ENCODE measurements around the gene KYAT1. TPM values are rescaled to one million over a fixed set of nuclear protein-coding genes. Genes with fewer than 3 reads are reported as not detected.
A peak's percentile ranks its signal among the peaks of the same experiment; 100 is the strongest.

The KYAT1 gene
- polyA plus RNA-seq, 1 donor (not counting 4 experiments of a cell fraction or from before 2014, with no cell fraction given) = 10.9 TPM

GRCh38 chr9:128916745-128917144 lies 35.0 kb upstream of the KYAT1 start:
- Histone ChIP-seq H3K9me3 (ENCODE audit: control insufficient read depth, low read depth, low read length) (no peaks in the 10 kb centered on the region), H3K27ac (ENCODE audit: control insufficient read depth, insufficient read depth, low read length) (peak overlapping the region; percentile 56), H3K4me3 (ENCODE audit: control insufficient read depth in 2 of 3, extremely low read depth in 1 of 3, insufficient read depth in 2 of 3, low read depth in 1 of 3, low read length in 3 of 3) (no peak overlapping the region), H3K9me1 (ENCODE audit: control insufficient read depth, extremely low read depth, insufficient read depth, low read length) (peaks cover under 1% of the 10 kb centered on the region), H3K36me3 (ENCODE audit: control insufficient read depth in 2 of 2, extremely low read depth in 1 of 2, insufficient read depth in 2 of 2, low read length in 2 of 2) (peaks cover 25 to 61% of the 10 kb centered on the region in 2 experiments), H3K4me1 (ENCODE audit: control insufficient read depth, extremely low read depth, insufficient read depth, low read length) (peaks cover 72% of the 10 kb centered on the region), H3K4me2 (ENCODE audit: control insufficient read depth, extremely low read depth, insufficient read depth, low read depth, low read length) (no peak overlapping the region), H3K27me3 (ENCODE audit: control insufficient read depth, extremely low read depth, insufficient read depth, low read length) (no peaks in the 10 kb centered on the region), H3K79me2 (ENCODE audit: control insufficient read depth, insufficient read depth, low read length) (peaks cover 34% of the 10 kb centered on the region), H2AFZ (ENCODE audit: control insufficient read depth, low read length) (no peak overlapping the region), H4K20me1 (ENCODE audit: control insufficient read depth, extremely low read depth, insufficient read depth, low read length) (no peaks in the 10 kb centered on the region), H3K9ac (ENCODE audit: control insufficient read depth, extremely low read depth, insufficient read depth, low read length) (peak overlapping the region; percentile 44)
- FAIRE-seq (no peak), DNase-seq (ENCODE audit: low read depth, low spot score) (no peak)
- TF ChIP-seq CTCF (optimal IDR thresholded peaks at IDR 0.05 in 1 of 3, IDR thresholded peaks at IDR 0.05 in 1 of 3, conservative IDR thresholded peaks at IDR 0.05 in 1 of 3; ENCODE audit: extremely low read depth in 1 of 3, insufficient read depth in 2 of 3, low read length in 3 of 3) (no peak), EZH2 (IDR thresholded peaks at IDR 0.05; ENCODE audit: low read length) (no peak)
- dilution Hi-C loops (cut with MboI; ENCODE audit: extremely low pct_ligation_motif_present, low sequenced_read_pairs) = no loop called here

GRCh38 chr9:128916204-128916603 lies 34.5 kb upstream of the KYAT1 start:
- dilution Hi-C loops (cut with MboI; ENCODE audit: extremely low pct_ligation_motif_present, low sequenced_read_pairs) = no loop called here
- peak overlapping the region; percentile 56 for H3K27ac ChIP-seq (ENCODE audit: control insufficient read depth, insufficient read depth, low read length)
- H3K79me2 ChIP-seq (ENCODE audit: control insufficient read depth, insufficient read depth, low read length) = peaks cover 34% of the 10 kb centered on the region
- H4K20me1 ChIP-seq (ENCODE audit: control insufficient read depth, extremely low read depth, insufficient read depth, low read length) = no peaks in the 10 kb centered on the region
- no peaks in the 10 kb centered on the region for H3K9me3 ChIP-seq (ENCODE audit: control insufficient read depth, low read depth, low read length)
- H3K4me2 ChIP-seq (ENCODE audit: control insufficient read depth, extremely low read depth, insufficient read depth, low read depth, low read length) = no peak overlapping the region
- peak overlapping the region; percentile 44 for H3K9ac ChIP-seq (ENCODE audit: control insufficient read depth, extremely low read depth, insufficient read depth, low read length)
- DNase-seq (ENCODE audit: low read depth, low spot score) = no peak
- H3K4me3 ChIP-seq (ENCODE audit: control insufficient read depth in 2 of 3, extremely low read depth in 1 of 3, insufficient read depth in 2 of 3, low read depth in 1 of 3, low read length in 3 of 3) = no peak overlapping the region
- H3K27me3 ChIP-seq (ENCODE audit: control insufficient read depth, extremely low read depth, insufficient read depth, low read length) = no peaks in the 10 kb centered on the region
- FAIRE-seq = no peak
- peaks cover 25 to 67% of the 10 kb centered on the region in 2 experiments for H3K36me3 ChIP-seq (ENCODE audit: control insufficient read depth in 2 of 2, extremely low read depth in 1 of 2, insufficient read depth in 2 of 2, low read length in 2 of 2)
- no peak overlapping the region for H2AFZ ChIP-seq (ENCODE audit: control insufficient read depth, low read length)
- peaks cover 3% of the 10 kb centered on the region for H3K9me1 ChIP-seq (ENCODE audit: control insufficient read depth, extremely low read depth, insufficient read depth, low read length)
- TF ChIP-seq CTCF (optimal IDR thresholded peaks at IDR 0.05 in 1 of 3, IDR thresholded peaks at IDR 0.05 in 1 of 3, conservative IDR thresholded peaks at IDR 0.05 in 1 of 3; ENCODE audit: extremely low read depth in 1 of 3, insufficient read depth in 2 of 3, low read length in 3 of 3) (no peak), EZH2 (IDR thresholded peaks at IDR 0.05; ENCODE audit: low read length) (no peak)
- peaks cover 73% of the 10 kb centered on the region for H3K4me1 ChIP-seq (ENCODE audit: control insufficient read depth, extremely low read depth, insufficient read depth, low read length)

All from keratinocyte (primary cell).